T-helper 22 cell (primary cell): ENCODE measurements around the gene THSD8.

Source experiments
- DNase-seq: peaks from one replicate; pipeline ENCODE4 v3.0.0-alpha.2; 2020; ENCODE audit warnings: low read depth

THSD8 gene

GRCh38 chr19:12779162-12779993 lies 22.5 kb upstream of the THSD8 start:
- DNase-seq = no peak

DNA sequence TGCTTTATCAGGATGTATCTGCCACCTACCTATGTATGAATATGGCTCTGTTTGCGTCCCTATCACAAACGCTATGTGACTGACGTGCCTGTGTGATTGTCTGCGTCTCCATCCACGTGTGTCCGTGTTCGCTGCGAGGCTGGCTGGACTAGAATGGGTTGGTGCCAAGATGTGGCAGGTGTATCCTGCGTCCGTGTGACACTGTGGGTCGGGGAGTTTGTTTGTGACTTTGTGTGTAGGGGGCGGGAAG lies 19.8 kb upstream of the THSD8 start:
- no peak for DNase-seq

GRCh38 chr19:12782424-12783290 lies 19.2 kb upstream of the THSD8 start:
- peak; percentile 95 for DNase-seq

- no peak for DNase-seq
These were observed 18.5 kb upstream of the THSD8 start for GRCh38 chr19:12783291-12783848.

DNA sequence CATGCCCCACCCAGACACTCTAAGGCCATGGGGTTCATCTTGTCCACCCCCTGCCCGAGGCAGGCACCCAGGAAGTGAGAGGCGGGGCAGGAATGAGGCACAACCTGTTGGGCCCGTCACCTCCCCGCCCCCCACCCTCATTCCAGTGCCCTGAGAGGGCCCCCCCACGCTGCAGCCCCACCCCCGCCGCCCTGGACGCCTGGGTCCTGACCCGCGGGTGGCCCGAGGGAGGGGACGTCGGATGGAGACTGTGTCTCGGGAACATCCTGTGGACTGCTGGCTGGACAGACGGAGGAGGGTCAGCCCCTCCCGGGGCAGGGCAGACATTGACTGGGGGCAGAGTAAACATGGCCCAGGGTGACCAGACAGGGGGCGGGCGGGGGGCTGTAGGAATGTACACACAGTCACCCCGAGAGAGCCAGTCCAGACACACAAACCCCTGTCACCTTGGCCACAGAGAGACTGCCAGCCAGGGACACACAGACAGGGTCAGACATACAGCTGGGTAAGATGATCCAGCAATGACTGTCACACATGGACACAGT lies 17.9 kb upstream of the THSD8 start:
- DNase-seq = no peak

DNA sequence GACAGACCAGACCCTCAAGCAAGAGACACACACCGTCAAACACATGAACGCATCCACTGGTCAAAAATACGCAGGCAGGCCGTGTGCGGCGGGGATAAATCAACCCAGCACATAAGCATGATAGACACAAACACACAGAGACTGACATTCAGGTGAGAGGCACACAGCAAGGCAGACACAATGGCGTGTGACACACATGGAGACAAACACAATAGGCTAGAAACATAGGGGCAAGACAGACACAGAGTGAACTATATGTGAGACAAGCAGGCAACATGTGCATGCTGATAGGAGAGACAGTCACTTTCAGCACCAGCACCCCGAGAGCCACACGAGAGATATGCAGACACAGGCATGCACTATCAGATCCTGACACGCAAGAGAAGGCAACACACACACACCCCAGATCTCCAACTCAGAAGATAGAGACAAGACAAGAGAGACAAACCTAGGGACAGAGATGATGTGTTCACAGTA lies 17.4 kb upstream of the THSD8 start:
- DNase-seq = no peak

DNA sequence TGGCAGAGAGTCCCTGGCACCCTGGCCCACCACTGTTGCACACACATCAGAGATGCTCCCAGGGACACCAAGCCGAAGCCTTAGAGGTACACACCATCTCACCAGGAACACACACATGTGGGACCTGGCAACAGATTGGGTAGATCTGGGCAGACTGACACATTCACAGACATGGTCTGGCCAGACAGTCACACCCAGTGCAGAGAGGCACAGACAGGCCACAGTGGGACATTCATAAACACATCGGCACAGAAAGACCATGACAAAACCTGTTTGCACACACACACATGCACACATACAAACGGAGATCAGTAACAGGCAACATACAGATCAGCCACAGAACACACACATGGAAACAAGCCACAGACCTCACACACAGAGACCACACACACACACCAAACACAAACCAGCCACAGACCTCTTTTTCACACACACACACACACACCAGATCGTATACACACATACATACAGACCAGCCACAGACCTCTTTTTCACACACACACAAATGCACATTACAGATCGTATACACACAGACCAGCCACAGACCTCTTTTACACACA lies 16.9 kb upstream of the THSD8 start:
- DNase-seq = peak; percentile 37

DNA sequence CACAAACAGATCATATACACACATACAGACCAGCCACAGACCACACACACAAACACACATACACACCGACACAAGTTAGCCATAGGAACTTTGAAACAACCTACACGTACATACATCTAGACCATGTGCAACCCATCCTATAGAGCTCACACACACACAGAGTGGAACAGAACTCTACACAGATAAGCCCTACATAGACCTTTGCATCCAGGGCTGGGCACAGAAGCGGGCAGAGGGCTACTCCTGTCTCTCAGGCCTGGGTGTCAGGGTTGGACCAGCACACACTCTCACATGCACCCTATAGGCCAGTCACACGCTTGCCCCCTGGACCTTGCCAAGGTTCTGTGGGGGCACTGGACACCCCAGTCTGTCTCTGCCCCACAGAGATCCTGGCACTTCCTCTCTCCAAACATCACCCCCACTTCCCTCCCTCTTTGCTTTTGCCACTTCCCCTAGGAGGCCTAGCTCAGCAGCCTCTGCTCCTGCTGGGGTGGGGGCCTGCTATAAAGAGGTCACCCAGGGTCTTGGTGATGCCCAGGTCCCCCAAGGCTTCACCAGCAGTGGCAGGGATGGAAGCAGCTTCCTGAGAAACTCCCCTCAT lies 16.3 kb upstream of the THSD8 start:
- DNase-seq = no peak

GRCh38 chr19:12786141-12786870 lies 15.6 kb upstream of the THSD8 start:
- no peak for DNase-seq

- no peak for DNase-seq
These were observed 14.9 kb upstream of the THSD8 start for GRCh38 chr19:12786952-12787351.

DNA sequence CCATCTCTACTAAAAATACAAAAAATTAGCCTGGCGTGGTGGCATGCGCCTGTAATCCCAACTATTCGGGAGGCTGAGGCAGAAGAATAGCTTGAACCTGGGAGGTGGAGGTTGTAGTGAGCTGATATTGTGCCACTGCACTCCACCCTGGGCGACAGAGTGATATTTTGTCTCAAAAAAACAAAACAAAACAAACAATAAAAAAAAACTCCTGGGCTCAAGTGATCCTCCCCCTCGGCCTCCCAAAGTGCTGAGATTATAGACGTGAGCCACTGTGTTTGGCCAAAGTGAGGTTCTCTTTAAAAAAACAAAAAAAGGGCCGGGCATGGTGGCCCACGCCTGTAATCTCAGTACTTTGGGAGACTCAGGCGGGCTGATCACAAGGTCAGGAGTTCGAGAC lies 14.4 kb upstream of the THSD8 start:
- no peak for DNase-seq

DNA sequence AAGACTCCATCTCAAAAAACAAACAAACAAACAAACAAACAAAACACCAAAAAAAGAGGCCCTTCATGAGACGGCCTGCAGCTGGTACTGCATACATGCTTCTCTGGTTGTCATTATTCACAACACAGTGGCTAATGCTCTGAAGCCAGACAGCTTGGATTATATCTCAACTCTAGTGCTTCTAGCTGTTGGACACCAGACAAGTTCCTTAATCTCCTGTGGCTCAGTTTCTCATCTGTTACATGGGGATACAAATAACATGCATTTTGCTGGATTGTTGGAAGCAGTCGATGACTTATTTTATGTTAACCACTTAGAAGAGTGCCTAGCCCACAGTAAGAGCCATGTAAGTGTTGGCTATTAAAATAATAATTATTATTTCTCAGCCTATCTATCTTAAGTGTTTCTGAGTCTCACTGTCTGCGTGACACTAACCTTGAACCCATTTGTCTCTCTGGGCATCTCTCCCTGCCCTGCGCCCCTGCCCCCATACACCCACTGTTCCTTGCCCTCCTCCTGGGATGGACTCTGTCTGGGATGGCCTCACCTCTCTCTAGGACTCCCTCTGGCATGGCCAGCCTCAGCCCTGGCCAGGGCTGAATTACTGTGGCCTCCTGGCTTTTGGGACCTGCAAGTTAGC lies 13.7 kb upstream of the THSD8 start:
- no peak for DNase-seq

DNA sequence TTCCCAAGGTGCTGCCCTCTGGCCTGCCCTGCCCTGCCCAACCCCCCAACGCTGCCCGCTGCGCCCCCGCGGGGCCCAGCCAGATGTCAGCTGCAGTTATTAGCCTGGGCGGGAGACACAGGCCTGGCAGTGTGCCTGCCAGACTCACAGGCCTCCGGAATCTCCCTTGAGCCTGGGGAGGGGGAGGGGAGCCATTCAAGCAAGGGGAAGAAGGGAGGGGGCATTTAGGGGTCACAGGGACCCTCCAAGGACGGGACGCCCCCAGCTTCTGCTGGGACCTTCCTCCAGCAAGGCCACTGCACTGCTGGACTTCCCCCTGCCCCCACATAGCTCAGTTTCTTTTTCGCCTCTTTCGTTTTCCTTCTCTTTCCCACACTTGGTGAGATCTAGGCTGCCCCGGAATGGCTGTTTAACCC lies 13.2 kb upstream of the THSD8 start:
- peak; percentile 61 for DNase-seq

DNA sequence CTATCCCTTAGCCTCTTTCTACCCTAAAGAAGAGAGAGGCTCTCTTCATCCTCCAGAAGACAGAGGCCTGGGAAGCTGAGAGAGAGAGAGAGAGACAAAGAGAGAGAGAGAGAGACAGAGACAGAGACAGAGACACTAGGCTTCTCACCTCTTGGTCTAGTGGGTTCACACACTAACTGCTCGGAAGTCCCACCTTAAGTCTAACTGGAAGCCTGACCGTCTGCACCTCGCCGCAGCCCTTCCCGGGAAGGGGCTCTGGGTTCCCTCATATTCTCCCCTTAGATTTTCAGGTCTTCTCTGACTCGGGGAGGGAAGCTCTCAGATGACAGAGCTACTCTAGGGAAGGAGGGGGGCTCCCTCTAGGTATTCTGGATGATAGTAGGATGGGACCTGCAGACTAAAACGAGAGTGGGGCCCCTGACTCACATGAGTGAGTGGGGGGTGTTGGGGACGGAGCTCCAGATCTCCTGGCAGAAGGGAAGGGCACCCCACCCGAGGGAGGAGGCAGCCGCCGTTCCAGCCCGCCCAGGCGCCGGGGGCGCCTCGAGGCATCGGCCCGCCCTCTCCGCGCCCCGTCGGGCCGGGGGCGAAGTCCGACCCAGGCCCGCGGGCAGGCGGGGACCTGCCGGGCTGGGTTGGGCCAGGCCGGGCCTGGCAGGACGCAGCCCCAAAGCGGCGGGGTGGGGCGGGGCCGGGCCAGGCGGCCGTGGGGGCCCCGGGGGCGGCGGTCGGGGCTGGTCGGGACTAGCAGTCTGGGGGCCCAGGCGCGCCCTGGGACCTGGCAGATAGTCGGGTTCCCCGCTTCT lies 12.6 kb upstream of the THSD8 start:
- DNase-seq = no peak

DNA sequence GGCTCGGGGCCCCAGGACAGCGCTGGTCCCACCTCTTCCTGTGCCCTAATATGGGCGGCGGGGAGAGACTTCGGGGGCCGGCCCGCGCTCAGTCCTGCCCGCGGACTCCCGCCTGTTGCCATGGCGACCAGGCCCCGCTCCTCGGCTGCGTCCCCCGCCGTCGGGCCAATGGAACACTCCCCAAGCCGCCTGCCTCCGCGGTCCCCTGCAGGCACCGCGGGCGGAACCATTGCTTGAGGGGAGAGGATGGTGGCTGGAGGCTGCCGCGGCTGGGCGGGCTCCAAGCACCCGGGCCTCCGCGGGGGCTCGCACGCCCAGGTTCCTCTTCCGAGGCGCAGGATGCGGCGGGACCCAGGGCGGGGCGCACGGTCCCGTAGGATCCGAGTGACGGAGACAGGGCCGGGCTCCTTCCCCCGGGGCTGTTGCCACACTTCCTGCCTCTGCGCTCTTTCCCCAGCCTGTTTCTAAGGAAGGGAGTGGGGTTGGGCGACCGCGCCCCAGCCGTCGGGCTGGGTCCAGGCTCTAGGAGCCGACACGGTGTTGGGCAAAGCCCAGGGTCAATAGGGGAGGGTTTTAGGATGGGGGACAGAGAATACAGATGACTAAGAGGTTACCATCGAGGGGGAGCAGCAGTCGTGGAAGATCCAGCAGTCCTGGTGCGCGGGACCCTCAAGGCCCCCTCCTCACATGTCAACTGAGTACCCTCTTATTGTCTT lies 11.8 kb upstream of the THSD8 start:
- DNase-seq = peak; percentile 92

GRCh38 chr19:12790628-12791344 lies 11.1 kb upstream of the THSD8 start:
- no peak for DNase-seq

DNA sequence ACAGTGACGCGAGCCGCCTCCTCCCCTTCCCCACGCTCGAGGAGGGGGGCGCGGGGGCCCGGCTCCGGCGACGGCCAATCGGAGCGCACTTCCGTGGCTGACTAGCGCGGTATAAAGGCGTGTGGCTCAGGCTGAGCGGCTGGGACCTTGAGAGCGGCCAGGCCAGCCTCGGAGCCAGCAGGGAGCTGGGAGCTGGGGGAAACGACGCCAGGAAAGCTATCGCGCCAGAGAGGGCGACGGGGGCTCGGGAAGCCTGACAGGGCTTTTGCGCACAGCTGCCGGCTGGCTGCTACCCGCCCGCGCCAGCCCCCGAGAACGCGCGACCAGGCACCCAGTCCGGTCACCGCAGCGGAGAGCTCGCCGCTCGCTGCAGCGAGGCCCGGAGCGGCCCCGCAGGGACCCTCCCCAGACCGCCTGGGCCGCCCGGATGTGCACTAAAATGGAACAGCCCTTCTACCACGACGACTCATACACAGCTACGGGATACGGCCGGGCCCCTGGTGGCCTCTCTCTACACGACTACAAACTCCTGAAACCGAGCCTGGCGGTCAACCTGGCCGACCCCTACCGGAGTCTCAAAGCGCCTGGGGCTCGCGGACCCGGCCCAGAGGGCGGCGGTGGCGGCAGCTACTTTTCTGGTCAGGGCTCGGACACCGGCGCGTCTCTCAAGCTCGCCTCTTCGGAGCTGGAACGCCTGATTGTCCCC lies 10.4 kb upstream of the THSD8 start, which contains the start of gene JUNB:
TSS of gene JUNB (plus strand) at position 142 of the 706 bp plus-strand sequence. CDS start at position 428, 286 bp downstream.
- DNase-seq = peak; percentile 97
